Measurements from ENCODE around the gene CFAP410.

CFAP410 gene

GRCh38 chr21:44337449-44337848 is 1.7 kb downstream of the CFAP410 start:
- no peak for DNase-seq (ENCODE audit: extremely low read depth, low read depth)
- TF ChIP-seq CTCF (IDR thresholded peaks at IDR 0.05; ENCODE audit: low read depth, low read length), result no peak

- no peak for DNase-seq (ENCODE audit: extremely low read depth, low read depth)
- TF ChIP-seq CTCF (IDR thresholded peaks at IDR 0.05; ENCODE audit: low read depth, low read length), result no peak
Observed at GRCh38 chr21:44335266-44336059, 3.7 kb downstream of the CFAP410 start.

GRCh38 chr21:44334329-44335030 is 4.7 kb downstream of the CFAP410 start:
- no peak for TF ChIP-seq CTCF (IDR thresholded peaks at IDR 0.05; ENCODE audit: low read depth, low read length)
- DNase-seq (ENCODE audit: extremely low read depth, low read depth), result no peak

- DNase-seq (ENCODE audit: extremely low read depth, low read depth), result no peak
- TF ChIP-seq CTCF (IDR thresholded peaks at IDR 0.05; ENCODE audit: low read depth, low read length), result no peak
Observed at GRCh38 chr21:44333509-44334328, 5.5 kb downstream of the CFAP410 start.

GRCh38 chr21:44332965-44333364 is 6.2 kb downstream of the CFAP410 start:
- DNase-seq (ENCODE audit: extremely low read depth, low read depth), result no peak
- no peak for TF ChIP-seq CTCF (IDR thresholded peaks at IDR 0.05; ENCODE audit: low read depth, low read length)

GRCh38 chr21:44332383-44332782 is 6.8 kb downstream of the CFAP410 start:
- no peak for TF ChIP-seq CTCF (IDR thresholded peaks at IDR 0.05; ENCODE audit: low read depth, low read length)
- no peak for DNase-seq (ENCODE audit: extremely low read depth, low read depth)

Measured in AG09319 (cell line).